Measurements from ENCODE around the gene SAE1. TPM values are rescaled to one million over a fixed set of nuclear protein-coding genes. Genes with fewer than 3 reads are reported as not detected.

The SAE1 gene
- total and polyA plus RNA-seq, 2 of the 4 experiments (the other 2 are of a cell fraction) = 165 to 184 TPM

DNA sequence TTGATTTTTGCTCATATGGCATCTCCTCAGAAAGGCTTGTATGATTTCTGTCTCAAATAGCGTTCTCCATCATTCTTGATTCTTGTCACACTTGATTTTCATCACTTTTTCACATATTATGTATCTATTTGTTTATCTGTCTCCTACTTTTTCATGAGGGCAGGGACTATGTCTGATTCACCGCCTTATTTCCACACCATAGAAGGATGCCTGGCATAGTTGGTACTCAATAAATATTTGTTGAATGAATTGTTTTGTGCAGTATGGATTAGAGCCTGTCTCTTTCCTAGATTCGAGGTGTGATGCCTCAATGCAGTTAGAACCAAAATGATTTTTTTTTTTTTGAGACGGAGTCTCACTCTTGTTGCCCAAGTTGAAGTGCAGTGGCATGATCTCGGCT, 12.1 kb downstream of the SAE1 start:
- Histone ChIP-seq H2BK5ac (ENCODE audit: low read depth, low read length, poor library complexity, severe bottlenecking) (peak overlapping the region; percentile 1), H3K79me1 (ENCODE audit: low read depth in 1 of 2, low read length in 2 of 2) (peaks cover 28 to 62% of the 10 kb centered on the region in 2 experiments), H2AK5ac (ENCODE audit: low read depth, low read length) (no peak overlapping the region), H2AFZ (replicated peaks; ENCODE audit: low read length, poor library complexity) (no peak overlapping the region), H3K4ac (ENCODE audit: low read depth, low read length) (no peak overlapping the region), H2BK120ac (ENCODE audit: low read depth, low read length) (no peak overlapping the region), H3K56ac (ENCODE audit: extremely low read depth, insufficient read depth, low read length) (no peak overlapping the region), H4K8ac (ENCODE audit: low read depth in 2 of 2, low read length in 2 of 2) (no peak overlapping the region), H3K23ac (ENCODE audit: low read depth, low read length) (no peak overlapping the region), H3K18ac (ENCODE audit: low read depth, low read length) (no peak overlapping the region), H3K4me1 (ENCODE audit: control insufficient read depth, insufficient read depth, low read length) (peaks cover 11% of the 10 kb centered on the region), H3K4me2 (ENCODE audit: low read depth, low read length) (no peak overlapping the region), H3K36me3 (ENCODE audit: control insufficient read depth, insufficient read depth, low read length) (peaks cover 28% of the 10 kb centered on the region), H3K9me3 (ENCODE audit: control insufficient read depth, insufficient read depth, low read length) (no peaks in the 10 kb centered on the region), H3K14ac (replicated peaks; ENCODE audit: low read depth, low read length) (no peak overlapping the region), H4K20me1 (ENCODE audit: insufficient read depth, low read length) (peaks cover 53% of the 10 kb centered on the region), H2BK20ac (ENCODE audit: low read depth, low read length) (no peak overlapping the region), H2AK9ac (replicated peaks; ENCODE audit: low read depth, low read length, poor library complexity) (no peak overlapping the region), H3K27ac (ENCODE audit: insufficient read depth, low read length) (no peak overlapping the region), H3K27me3 (ENCODE audit: control insufficient read depth, insufficient read depth, low read length) (no peaks in the 10 kb centered on the region), H3K9ac (ENCODE audit: low read depth, low read length) (no peak overlapping the region), H3K9me1 (ENCODE audit: insufficient read depth, low read length) (peaks cover 14% of the 10 kb centered on the region), H4K91ac (ENCODE audit: insufficient read depth, low read depth, low read length) (no peak overlapping the region), H3K4me3 (ENCODE audit: insufficient read depth, low read depth, low read length) (no peak overlapping the region), H2BK15ac (ENCODE audit: low read depth, low read length) (no peak overlapping the region), H4K5ac (ENCODE audit: low read depth, low read length) (no peak overlapping the region)
- intact Hi-C loops (cut with micrococcal nuclease) = no loop called here
- in situ Hi-C loops (cut with MboI; ENCODE audit: low sequenced_read_pairs) = no loop called here
- dilution Hi-C loops (cut with HindIII; ENCODE audit: low sequenced_read_pairs, unreplicated experiment) = no loop called here
- no peak for TF ChIP-seq SMC3 (IDR thresholded peaks at IDR 0.05; ENCODE audit: low read depth, low read length)
- no peak for TF ChIP-seq RFX5 (IDR thresholded peaks at IDR 0.05; ENCODE audit: low read depth, low read length)
- no peak for TF ChIP-seq MAZ (IDR thresholded peaks at IDR 0.05; ENCODE audit: borderline replicate concordance, low read depth, low read length)
- TF ChIP-seq FOS (IDR thresholded peaks at IDR 0.05; ENCODE audit: low read depth, low read length) = no peak
- TF ChIP-seq BHLHE40 (IDR thresholded peaks at IDR 0.05; ENCODE audit: low read depth, low read length) = no peak
- TF ChIP-seq RAD21 (IDR thresholded peaks at IDR 0.05; ENCODE audit: low read length) = no peak
- TF ChIP-seq, protein P1, sequence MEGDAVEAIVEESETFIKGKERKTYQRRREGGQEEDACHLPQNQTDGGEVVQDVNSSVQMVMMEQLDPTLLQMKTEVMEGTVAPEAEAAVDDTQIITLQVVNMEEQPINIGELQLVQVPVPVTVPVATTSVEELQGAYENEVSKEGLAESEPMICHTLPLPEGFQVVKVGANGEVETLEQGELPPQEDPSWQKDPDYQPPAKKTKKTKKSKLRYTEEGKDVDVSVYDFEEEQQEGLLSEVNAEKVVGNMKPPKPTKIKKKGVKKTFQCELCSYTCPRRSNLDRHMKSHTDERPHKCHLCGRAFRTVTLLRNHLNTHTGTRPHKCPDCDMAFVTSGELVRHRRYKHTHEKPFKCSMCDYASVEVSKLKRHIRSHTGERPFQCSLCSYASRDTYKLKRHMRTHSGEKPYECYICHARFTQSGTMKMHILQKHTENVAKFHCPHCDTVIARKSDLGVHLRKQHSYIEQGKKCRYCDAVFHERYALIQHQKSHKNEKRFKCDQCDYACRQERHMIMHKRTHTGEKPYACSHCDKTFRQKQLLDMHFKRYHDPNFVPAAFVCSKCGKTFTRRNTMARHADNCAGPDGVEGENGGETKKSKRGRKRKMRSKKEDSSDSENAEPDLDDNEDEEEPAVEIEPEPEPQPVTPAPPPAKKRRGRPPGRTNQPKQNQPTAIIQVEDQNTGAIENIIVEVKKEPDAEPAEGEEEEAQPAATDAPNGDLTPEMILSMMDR (conservative IDR thresholded peaks at IDR 0.05; ENCODE audit: low read depth, low read length) = no peak
- TF ChIP-seq, protein P2, sequence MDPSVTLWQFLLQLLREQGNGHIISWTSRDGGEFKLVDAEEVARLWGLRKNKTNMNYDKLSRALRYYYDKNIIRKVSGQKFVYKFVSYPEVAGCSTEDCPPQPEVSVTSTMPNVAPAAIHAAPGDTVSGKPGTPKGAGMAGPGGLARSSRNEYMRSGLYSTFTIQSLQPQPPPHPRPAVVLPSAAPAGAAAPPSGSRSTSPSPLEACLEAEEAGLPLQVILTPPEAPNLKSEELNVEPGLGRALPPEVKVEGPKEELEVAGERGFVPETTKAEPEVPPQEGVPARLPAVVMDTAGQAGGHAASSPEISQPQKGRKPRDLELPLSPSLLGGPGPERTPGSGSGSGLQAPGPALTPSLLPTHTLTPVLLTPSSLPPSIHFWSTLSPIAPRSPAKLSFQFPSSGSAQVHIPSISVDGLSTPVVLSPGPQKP (IDR thresholded peaks at IDR 0.05; ENCODE audit: borderline replicate concordance, low read depth, low read length) = no peak
- no peak for TF ChIP-seq NFE2L2 (IDR thresholded peaks at IDR 0.05; ENCODE audit: low read depth, low read length)
- no peak for TF ChIP-seq CHD1 (IDR thresholded peaks at IDR 0.05; ENCODE audit: low read depth, low read length)
- TF ChIP-seq, protein P3, sequence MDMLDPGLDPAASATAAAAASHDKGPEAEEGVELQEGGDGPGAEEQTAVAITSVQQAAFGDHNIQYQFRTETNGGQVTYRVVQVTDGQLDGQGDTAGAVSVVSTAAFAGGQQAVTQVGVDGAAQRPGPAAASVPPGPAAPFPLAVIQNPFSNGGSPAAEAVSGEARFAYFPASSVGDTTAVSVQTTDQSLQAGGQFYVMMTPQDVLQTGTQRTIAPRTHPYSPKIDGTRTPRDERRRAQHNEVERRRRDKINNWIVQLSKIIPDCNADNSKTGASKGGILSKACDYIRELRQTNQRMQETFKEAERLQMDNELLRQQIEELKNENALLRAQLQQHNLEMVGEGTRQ (IDR thresholded peaks at IDR 0.05; ENCODE audit: low read depth, low read length) = no peak
- no peak for TF ChIP-seq MXI1 (IDR thresholded peaks at IDR 0.05; ENCODE audit: borderline replicate concordance, low read depth, low read length)
- no peak for TF ChIP-seq CEBPB (IDR thresholded peaks at IDR 0.05; ENCODE audit: low read depth, low read length)
- no peak for TF ChIP-seq POLR2A (IDR thresholded peaks at IDR 0.05; ENCODE audit: low read depth, low read length)
- TF ChIP-seq RCOR1 (IDR thresholded peaks at IDR 0.05; ENCODE audit: insufficient replicate concordance, low read length) = no peak
- TF ChIP-seq MAFK (IDR thresholded peaks at IDR 0.05; ENCODE audit: low read depth, low read length) = no peak
- POLR2A ChIA-PET (ENCODE audit: unreplicated experiment) = no interaction called here
- CTCF ChIA-PET = interaction anchor here (1.5 kb wide), 1 partner anchor 102 kb away, joined by 7 read pairs; no protein-coding TSS in a partner anchor
- ATAC-seq (ENCODE audit: low read depth) (no peak), DNase-seq (no peak)
- no TSS peak for BruUV-seq (replicated peaks)
- WGBS, 2 experiments (ENCODE audit: extremely low coverage in 2 of 2, insufficient read length in 1 of 2) = 83% methylated on average over 2 of the region's 5 CpGs; no CpG with 5 or more reads in 1 of the 2 experiments

All from IMR-90 (cell line).